ENCODE data around the gene CPEB2. TPM values are rescaled to one million over a fixed set of nuclear protein-coding genes. Genes with fewer than 3 reads are reported as not detected.

CPEB2 gene
- total and polyA plus RNA-seq, 10 donors: 3.2 to 21.8 (median 15.4) TPM

- 0 to 1% (median 0%) methylated on average over 11 to 109 of the region's 109 CpGs for WGBS, 5 donors
- TF ChIP-seq CTCF (IDR thresholded peaks at IDR 0.05 in 8 of 11, conservative IDR thresholded peaks at IDR 0.05 in 3 of 11) (no peak), POLR2AphosphoS5 (IDR thresholded peaks at IDR 0.05) (peak in 2 of 3 donors; percentile 2 to 8)
Measured at GRCh38 chr4:15003891-15004738, 1.8 kb downstream of the CPEB2 start.

GRCh38 chr4:15004739-15005301 is 2.5 kb downstream of the CPEB2 start:
- Histone ChIP-seq H3K9me3 (no peaks in the 10 kb centered on the region), H3K27me3 (replicated peaks in 1 of 7) (no peaks in the 10 kb centered on the region), H3K4me3 (peak overlapping the region; percentile 68 to 96 (median 80)), H3K4me1 (peaks cover 0 to 57% (median 45%) of the 10 kb centered on the region in 6 donors), H3K27ac (peak overlapping the region; percentile 95 to 100 (median 100)), H3K36me3 (peaks cover 0 to 27% (median 2%) of the 10 kb centered on the region in 6 donors)
- intact Hi-C loops (cut with DNase I; ENCODE audit: low total_unique reads): loop anchor here (10.0 kb wide), 1 partner anchor 650 kb away; the partner anchor contains the start of gene FBXL5
- 0 to 1% (median 0%) methylated on average over 28 to 43 of the region's 43 CpGs for WGBS, 5 donors
- DNase-seq: peak; percentile 94
- peak; percentile 66 to 89 (median 88) for TF ChIP-seq POLR2AphosphoS5 (IDR thresholded peaks at IDR 0.05)
- TF ChIP-seq CTCF (IDR thresholded peaks at IDR 0.05 in 8 of 11, conservative IDR thresholded peaks at IDR 0.05 in 3 of 11): peak in 1 of 11 experiments; percentile 5
- peak in 1 of 3 donors; percentile 23 for TF ChIP-seq POLR2A (IDR thresholded peaks at IDR 0.05)

More at GRCh38 chr4:15003891-15004738, 1.8 kb downstream of the CPEB2 start:
- Histone ChIP-seq H3K9me3 (no peaks in the 10 kb centered on the region), H3K27me3 (replicated peaks in 1 of 7) (no peaks in the 10 kb centered on the region), H3K27ac (peak overlapping the region; percentile 95 to 100 (median 100)), H3K4me3 (peak overlapping the region; percentile 68 to 96 (median 80)), H3K4me1 (peaks cover 0 to 50% (median 41%) of the 10 kb centered on the region in 6 donors), H3K36me3 (peaks cover 0 to 20% (median 0%) of the 10 kb centered on the region in 6 donors)
- intact Hi-C loops (cut with DNase I; ENCODE audit: low total_unique reads): loop anchor here (10.0 kb wide), 1 partner anchor 651 kb away; the partner anchor contains the start of gene FBXL5
- peak; percentile 95 for DNase-seq

GRCh38 chr4:15005474-15006115 is 3.3 kb downstream of the CPEB2 start:
- Histone ChIP-seq H3K36me3 (peaks cover 0 to 35% (median 3%) of the 10 kb centered on the region in 6 donors), H3K4me3 (peak overlapping the region; percentile 68 to 96 (median 80)), H3K27ac (peak overlapping the region in 7 of 8 donors; percentile 99 to 100 (median 100)), H3K4me1 (peaks cover 0 to 61% (median 45%) of the 10 kb centered on the region in 6 donors), H3K27me3 (replicated peaks in 1 of 7) (no peaks in the 10 kb centered on the region), H3K9me3 (no peaks in the 10 kb centered on the region)
- TF ChIP-seq POLR2A (IDR thresholded peaks at IDR 0.05) (no peak), POLR2AphosphoS5 (IDR thresholded peaks at IDR 0.05) (no peak), CTCF (IDR thresholded peaks at IDR 0.05 in 8 of 11, conservative IDR thresholded peaks at IDR 0.05 in 3 of 11) (no peak)
- WGBS, 5 donors: 37 to 59% (median 50%) methylated on average over 4 of the region's 4 CpGs
- no peak for DNase-seq
- intact Hi-C loops (cut with DNase I; ENCODE audit: low total_unique reads): loop anchor here (10.0 kb wide), 1 partner anchor 649 kb away; the partner anchor contains the start of gene FBXL5
